HG03064 (cell line): ENCODE results near the gene TMPRSS4.

Experiments
- ATAC-seq: cut with Tn5 transposase; IDR thresholded peaks from one replicate; pipeline ENCODE4 v1.9.1; 2021; ENCODE audit warnings: low read depth; ENCODE audit not compliant: unreplicated experiment

TMPRSS4 gene

GRCh38 chr11:118169300-118170140 lies 92.6 kb downstream of the TMPRSS4 start:
- no peak for ATAC-seq

- no peak for ATAC-seq
Observed at GRCh38 chr11:118170231-118170630, 93.4 kb downstream of the TMPRSS4 start.

GRCh38 chr11:118170882-118171268 lies 94.0 kb downstream of the TMPRSS4 start:
- no peak for ATAC-seq
